Superior temporal gyrus (tissue), 1 donor: ENCODE measurements around the gene DTX3L.
"Not testable (repeated sequence)": the region's sequence is repeated elsewhere in the genome, so short reads cannot be mapped to it uniquely, and the experiment has no call there.

Experiments
- DNase-seq: peaks from one replicate; pipeline ENCODE4 v3.0.0-alpha.2; 2016; ENCODE audit errors: extremely low spot score

The DTX3L gene

DNA sequence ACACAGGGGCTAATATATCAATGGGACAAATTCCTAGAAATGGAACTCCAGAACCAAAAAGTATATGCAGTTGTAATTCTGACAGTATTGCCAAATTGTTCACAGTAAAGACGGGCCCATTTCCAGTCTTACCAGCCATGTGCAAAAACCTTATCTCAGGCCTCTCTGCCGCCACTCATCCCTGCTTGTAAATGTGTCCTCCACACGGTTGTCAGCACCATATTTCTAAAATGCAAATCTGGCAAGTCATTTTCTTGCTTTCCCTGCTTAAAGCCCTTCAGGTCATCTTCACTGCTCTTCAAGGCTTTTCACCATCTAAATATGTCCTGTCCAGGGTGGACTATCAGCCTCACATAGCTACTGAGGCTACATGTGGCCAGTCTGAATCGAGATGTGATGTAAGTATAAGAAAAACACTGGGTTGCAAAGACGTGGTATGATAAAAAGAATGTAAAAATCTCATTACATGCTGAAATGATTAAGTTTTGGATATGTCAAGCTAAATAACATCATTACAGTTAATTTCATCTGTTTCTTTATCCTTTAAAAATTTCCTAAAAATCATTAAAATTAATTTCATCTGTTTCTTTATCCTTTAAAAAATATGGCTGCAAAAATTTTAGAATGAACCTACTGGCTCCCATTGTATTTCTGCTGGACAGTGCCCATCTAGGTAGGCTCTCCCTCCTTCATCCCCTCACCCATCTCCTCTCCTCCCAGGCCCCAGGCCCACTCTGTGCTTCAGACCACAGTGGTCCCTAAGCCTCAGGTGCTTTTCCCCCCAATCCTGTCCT is 1.0 kb upstream of the DTX3L start:
- no peak for DNase-seq

DNA sequence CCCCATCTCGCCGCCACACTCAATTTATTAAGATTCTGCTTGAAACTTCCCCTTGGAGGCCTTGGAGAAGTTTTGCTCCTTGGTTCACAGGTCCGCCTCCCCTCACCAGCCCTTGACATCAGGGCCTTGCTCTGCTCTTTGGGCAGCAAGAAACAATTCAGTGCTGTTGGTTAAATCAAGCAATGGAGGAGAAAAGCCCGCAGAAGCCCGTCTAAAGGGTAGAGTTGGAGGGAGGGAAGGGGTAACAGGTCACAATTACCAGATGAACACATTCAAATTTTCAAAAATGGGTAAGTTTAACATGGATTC is 467 bp upstream of the DTX3L start:
- DNase-seq = no peak

DNA sequence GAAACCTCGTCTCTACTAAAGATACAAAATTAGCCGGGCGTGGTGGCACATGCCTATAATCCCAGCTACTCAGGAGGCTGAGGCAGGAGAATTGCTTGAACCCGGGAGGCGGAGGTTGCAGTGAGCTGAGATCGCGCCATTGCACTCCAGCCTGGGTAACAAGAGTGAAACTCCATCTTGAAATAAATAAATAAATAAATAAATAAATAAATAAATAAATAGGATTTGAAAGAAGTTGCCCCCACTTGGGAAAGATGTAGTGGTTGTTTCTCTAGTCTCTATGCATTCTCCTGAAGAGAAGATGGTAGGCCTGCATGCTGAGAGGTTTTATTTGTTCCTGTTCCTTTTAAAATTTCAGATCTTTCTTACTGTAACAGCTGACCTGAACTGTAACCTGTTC is 4.0 kb downstream of the DTX3L start:
- DNase-seq = not testable (repeated sequence)

DNA sequence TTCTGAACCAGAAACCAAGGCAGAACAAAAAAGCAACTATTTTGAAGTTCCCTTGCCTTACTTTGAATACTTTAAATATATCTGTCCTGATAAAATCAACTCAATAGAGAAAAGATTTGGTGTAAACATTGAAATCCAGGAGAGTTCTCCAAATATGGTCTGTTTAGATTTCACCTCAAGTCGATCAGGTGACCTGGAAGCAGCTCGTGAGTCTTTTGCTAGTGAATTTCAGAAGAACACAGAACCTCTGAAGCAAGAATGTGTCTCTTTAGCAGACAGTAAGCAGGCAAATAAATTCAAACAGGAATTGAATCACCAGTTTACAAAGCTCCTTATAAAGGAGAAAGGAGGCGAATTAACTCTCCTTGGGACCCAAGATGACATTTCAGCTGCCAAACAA is 4.6 kb downstream of the DTX3L start:
- no peak for DNase-seq

DNA sequence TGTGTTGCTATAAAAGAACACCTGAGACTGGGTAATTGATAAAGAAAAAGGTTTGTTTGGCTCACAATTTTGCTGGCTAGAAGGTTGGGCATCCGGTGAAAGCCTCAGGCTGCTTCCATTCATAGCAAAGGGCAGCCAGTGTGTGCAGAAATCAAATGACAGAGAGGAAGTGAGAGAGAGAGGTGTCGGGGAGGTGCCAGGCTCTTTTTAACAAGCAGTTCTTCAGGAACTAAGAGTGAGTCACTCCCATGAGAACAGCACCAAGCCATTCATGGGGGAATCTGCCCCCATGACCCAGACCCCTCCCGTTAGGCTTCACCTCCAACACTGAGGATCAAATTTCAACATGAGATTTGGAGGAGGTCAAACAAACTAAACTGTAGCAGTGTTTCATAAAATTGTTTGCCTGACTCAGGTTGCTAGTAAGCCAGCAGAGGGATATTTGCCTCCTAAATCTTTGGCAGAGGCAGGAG is 8.8 kb downstream of the DTX3L start:
- DNase-seq = no peak

DNA sequence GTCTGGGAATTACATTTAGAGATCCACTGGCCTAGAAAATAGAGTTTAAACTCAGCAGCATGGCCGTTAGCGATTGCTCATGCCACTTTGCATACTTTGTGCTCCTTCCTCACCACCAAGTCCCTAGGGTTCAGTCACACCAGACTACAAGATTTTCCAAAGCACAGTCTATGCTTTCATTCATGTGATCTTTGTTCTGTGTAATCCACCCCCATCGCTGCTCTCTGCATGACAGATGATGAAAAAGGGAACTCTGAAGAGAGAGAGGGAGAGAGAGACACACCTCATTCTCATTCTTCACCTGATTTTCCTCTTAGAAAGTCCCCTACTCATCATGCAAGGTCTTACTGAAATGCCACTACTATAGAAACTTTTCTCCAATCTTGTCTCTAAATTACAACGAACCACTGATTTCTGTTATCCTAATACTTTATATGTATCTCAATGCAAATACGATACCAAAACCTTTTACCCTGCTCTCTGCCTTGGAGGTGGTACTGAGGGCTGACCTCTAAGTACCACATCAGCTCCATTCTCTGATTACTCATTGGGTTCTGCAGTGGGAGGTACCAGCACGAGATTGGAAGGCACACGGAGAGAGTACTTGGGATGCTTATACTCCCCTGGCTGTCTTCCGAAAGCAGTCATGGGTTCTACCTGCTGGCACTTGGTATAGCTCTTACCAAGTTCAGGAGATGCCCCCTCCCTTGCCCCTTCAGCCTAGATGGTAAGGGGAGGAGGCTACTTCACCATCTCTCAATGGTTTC is 12.2 kb downstream of the DTX3L start:
- no peak for DNase-seq

DNA sequence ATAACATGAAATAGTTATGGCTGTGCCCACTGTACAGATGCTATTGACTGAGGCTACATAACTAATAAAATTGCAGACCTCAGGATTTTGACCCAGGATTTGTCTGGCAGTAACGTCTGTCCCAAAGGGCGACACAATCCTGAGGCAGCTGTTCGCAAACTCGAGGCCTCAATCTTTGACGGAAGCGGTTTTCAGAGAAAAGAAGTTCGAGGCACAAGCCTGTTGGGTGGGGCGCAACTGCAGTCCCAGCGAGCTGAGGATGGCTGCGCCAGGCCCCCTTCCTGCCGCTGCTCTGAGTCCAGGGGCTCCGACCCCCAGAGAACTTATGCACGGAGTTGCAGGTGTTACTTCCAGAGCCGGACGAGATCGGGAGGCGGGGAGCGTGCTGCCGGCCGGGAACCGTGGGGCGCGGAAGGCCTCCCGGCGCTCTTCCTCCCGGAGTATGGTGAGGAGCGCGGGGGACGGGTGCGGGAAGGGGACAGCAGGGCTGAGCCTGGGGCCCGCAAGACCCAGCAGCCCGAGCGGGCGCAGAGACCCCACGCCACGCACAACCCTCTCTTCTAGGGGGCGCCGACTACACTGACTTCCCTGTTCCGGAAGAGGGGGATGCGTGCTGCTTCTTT is 13.4 kb downstream of the DTX3L start, which contains the start of gene PARP15:
Gene PARP15 (plus strand): TSS at position 242 of the 623 bp plus-strand sequence. CDS start 18 bp downstream, at position 260.
- DNase-seq = no peak

DNA sequence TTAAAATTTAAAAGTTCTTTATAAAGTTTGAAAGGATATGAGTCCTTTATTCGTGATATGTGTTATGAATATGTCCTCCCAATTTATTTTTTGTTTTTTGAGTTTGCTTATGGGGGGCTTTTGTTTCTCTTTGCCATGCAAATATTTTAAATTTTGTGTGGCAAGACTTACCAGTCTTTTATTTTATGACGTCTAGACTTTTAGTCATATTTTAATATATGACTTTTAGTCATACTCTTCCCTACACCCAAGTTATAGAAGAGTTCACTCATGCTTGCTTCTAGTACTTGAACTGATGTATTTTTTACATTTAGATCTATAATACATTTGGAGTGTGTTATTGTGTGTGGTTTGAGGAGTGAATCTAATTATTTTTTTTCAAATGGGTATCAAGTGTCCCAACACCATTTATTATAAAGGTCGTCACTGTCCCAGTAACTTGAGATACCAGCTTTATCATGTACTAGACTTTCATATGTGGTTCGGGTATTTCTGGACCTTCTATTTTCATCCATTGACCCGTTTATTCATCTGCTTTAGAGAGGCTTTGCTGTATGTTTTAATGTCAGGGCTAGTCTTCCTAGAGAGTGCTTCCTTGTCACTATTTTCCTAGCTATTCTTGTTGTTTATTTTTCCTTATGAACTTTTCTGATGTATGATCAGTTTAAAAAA is 14.1 kb downstream of the DTX3L start:
- DNase-seq = no peak

DNA sequence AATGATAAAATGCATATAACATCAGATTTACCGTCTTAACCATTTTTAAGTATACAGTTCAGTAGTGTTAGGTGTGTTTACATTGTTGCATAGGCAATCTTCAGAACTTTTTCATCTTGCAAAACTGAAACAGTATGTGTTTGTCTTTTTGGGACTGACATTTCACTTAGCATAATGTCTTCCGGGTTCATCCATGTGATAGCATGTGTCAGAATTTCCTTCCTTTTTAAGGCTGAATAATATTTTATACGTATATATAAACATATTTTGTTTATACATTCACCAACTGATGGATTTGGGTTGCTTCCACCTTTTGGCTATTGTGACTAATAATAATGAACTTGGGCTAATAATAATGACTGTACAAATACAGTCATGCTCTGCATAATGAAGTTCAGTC is 16.3 kb downstream of the DTX3L start:
- DNase-seq = no peak

DNA sequence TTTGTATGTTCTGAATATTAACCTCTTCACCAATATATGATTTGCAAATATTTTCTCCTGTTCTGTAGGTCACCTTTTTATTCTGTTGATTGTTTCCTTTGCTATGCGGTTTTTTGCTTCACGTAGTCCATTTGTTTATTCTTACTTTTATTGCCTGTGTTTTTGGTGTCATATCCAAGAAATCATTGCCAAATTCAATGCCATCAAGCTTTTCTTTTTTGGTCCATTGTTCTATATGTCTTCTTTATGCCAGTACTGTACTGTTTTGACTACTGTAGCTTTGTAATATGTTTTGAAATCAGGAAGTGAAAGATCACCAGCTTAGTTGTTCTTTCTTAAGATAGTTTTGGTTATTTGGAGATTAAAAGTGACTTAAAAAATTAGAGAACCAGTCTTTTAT is 17.5 kb downstream of the DTX3L start:
- no peak for DNase-seq

DNA sequence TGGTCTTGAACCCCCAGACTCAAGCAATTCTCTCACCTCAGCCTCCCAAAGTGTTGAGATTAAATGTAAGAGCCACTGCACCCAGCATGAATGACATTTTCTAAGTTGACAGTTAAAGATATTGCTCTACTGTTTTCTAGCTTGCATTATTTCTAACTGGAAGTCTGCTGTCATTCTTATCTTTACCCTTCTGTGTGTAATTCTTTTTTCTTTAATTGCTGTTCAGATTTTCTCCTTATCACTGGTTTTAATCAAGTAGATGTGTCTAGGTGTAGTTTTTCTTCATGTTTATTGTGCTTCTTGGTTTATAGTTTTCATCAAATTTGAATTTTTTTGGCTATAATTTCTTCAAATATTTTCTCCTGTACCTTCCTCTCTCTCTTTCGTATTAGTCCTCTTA is 18.3 kb downstream of the DTX3L start:
- DNase-seq = no peak

DNA sequence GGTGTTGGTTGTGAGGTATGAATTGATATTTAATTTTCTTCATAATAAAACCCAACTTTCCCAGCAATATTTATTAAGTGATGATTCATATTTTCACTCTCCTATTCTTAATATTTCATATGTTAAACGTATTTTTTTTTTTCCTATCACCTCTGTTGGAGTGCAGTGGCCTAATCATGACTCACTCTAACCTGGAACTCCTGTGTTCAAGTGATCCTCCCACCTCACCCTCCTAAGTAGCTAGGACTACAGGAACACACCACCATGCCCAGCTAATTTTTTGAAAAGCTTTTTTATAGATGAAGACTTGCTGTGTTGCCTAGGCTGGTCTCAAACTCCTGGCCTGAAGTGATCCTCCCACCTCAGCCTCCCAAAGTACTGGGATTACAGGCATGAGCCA is 22.0 kb downstream of the DTX3L start:
- no peak for DNase-seq

DNA sequence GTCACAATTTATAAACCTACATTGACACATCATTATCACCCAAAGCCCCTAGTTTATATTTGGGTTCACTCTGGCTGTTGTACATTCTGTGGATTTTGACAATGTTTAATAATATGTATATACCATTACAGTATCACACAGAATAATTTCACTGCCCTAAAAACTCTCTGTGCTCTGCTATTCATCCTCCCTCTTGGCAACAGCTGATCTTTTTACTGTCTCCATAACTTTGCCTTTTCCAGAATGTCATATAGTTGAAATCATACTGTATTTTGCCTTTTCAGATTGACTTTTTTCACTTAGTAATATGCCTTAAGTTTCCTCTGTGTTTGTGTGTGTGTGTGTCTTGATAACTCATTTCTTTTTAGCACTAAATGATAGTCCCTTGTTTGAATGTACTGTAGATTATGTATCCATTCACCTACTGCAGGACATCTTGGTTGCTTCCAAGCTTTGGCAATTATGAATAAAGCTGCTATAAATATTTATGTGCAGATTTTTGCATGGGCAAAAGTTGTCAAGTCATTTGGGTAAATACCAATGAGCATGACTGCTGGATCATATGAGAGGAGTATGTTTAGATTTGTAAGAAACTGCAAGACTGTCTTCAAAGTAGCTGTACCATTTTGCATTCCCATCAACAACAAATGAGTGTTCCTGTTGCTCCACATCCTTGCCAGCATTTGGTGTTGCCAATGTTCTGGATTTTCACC is 22.8 kb downstream of the DTX3L start:
- no peak for DNase-seq

DNA sequence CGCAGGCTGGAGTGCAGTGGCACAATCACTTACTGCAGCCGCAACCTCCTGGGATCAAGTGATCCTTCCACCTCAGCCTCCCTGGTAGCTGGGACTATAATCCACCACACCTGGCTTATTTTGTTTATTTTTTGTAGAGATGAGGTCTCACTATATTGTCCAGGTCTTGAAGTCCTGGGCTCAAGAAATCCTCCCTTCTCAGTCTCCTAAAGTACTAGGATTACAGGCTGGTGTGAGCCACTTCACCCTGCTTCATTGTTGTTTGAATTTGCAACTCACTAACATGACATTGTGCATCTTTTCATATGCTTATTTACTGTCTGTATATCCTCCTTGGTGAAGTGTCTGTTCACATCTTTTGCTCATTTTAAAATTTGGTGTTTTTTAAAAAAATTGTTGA is 23.4 kb downstream of the DTX3L start:
- no peak for DNase-seq

DNA sequence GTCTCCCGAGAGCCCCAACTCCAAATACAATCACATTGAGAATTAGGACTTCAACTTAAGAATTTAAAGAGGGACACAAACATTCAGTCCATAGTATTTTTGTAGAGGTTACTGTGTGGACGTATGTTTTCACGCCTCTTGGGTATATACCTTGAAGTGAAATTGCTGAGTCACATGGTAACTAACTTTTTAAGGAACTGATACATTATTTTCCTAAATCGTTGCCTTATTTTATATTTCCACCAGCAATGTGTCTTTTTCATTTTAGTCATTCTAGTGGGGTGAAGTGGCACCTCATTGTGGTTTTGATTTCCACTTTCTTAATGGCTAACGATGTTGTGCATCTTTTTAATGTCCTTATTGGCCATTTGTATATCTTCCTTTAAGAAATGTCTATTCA is 25.2 kb downstream of the DTX3L start:
- no peak for DNase-seq

DNA sequence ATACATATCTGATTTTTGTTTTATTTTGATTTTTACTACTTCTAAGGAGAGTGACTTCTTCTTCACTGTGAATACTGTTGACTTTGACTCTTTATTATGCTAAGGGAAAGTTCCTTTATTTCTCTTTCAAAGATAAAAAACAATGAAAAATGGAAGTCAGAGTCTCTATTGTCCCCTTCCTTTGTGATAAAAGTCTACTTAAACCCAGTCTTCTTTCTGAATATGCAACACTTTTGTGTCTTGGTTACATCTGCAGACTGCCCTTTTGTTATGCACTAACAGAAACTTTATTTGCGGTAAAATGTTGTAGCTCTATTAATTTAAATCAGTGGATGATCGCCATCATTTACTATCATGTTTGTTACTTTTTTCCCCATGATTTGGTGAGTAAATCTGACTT is 26.5 kb downstream of the DTX3L start:
- DNase-seq = no peak

DNA sequence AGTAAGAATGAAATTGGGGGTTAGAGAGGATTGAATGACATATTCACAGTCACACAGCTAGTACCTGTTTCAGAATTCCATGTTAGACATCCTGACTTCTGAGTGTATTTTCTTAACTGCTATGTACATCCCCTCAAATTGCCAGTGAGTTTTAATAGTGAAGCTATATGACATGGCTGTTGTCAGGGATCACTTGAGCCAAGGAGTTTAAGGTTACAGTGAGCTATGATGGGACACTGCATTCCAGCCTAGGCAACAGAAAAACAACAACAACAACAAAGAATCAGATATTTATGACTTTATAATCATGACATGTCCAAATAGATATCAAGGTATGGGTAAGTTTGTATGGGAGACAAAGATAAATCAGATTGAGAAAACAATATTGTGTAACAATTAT is 29.9 kb downstream of the DTX3L start:
- no peak for DNase-seq

DNA sequence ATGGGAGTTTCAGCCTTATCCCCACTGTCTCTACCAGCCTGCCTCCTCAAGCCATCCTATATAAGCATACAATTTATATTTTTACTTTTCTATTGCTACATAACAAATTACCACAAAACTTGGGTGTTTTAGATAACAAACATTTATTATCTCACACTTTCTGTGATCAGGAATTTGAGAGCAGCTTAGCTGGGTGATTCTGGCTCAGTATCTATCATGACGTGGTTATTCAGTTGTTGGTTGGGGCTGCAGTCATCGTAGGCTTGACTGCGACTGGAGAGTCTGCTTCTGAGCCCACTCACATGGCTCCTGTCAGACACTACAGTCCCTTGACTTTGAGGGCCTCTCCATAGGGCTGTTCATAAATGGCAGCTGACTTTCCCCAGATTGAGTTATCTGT is 34.0 kb downstream of the DTX3L start:
- DNase-seq = no peak

DNA sequence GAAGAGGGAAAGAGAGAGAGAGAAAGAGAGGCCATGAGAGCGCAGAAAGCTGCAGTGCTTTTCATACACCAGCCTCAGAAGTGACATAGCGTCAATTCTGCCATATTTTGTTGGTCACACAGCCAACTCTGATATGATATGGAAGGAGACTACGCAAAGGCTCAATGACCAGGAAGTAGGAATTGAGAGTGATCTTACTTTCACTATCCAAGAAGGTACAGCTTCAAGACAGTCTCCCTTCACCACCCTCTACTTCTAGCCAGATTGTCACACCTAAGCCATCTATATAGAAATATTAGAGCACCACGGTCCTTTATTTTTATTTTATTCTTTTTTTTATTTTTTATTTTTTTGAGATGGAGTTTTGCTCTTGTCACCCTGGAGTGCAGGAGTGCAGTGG is 34.4 kb downstream of the DTX3L start:
- DNase-seq = no peak

DNA sequence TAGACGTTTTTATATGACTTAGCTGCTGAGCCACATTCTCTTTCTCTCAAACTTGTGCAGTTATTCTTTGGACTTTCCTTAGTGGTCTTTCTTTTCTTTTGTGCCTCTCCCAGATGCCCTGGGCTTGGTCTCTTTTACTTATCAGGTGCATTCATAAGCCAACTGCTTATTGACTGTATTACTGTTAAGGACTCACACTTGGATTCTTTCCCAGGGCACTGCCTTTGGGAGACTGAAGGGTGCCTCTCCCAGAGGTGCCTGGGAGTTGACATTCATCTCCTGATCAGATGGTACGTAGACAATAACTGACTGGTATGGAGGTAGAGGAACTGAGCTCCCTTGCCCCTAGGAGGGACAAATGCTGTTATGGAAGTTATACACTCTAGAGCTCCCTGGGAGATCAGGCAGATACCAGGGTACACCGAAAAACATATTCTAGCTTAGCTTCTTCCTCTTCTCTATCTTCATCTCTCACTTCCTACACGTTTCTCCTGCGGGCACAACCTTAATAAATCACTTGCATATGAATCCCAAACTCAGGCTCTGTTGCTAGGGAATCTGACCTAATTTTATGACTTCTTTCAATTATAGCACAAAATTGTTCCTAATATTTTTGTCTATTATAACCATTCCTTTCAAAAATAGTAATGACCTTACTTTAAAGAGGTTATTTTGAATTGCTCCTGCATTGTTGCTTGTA is 38.0 kb downstream of the DTX3L start:
- DNase-seq = no peak

DNA sequence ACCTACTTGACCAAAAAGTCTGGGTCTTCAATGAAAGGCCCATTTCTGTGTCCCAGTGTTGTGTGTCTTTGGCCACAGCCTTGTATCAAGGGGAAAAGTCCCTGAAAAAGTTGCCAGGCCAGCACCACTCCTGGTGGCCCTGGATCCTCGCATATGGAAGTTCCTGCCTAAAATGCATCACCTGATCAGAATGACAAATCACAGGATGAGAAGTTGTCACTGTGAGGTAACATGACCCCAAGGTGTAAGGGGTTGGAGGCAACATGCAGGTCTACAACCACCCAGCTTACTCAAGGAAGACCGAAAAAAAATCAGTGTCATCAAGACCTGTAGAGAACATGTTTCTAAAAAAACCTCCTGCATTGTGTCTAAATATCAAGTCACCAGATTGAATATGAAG is 38.9 kb downstream of the DTX3L start:
- no peak for DNase-seq
